GM18499 (cell line): ENCODE results near the gene ZNF526.

Experiments
- ATAC-seq: cut with Tn5 transposase; IDR thresholded peaks from one replicate; pipeline ENCODE4 v1.9.1; 2021; ENCODE audit warnings: moderate number of reproducible peaks; ENCODE audit not compliant: insufficient read depth, unreplicated experiment

The ZNF526 gene

DNA sequence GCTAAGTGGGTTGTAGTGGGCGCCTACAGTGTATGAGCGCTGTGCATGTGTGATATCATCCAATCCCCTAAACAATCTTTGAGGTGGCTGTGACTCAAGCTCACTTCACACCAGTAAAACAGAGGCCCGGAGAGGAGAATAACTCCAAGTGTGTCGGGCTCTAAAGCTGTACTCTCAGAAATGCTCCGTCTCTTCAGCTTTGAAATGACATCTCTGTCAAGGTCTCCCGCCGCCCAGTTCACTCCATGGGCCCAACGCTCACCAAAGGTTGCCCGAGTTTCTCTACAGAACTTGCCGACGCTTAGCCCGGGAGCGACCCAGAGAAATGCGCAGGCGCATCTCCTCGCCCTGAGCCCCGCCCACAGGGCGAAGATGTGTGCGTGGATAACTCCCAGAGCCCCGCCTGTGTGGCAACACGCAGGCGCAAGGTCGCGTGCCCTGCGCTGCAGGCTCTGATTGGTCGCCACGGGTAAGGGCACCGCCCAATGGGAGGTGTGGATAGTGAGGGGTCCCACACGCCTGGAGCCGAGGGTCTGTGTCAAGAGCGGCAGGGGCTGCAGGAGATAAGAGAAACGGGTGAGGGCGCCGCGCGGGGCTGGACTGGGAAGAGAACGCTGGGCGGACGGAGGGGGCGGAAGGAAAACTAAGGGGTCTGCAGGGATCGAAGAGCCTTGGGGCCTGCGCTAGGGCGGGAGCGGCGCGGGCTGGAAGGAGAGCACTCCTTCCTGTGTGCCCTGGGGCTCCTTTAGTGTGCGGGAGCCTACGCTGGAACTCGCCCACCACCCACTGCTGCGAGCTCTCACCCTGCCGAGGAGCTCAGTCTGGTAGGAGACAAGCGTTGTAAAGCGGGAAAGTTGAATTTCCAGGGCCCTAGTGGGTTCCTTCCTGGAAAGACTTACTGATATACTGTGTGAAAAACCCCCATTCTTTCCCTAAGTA is at the start of gene ZNF526:
TSS of gene ZNF526 (plus strand) at position 501 of the 939 bp plus-strand sequence. CDS start 4,092 bp downstream, outside the sequence.
- ATAC-seq, result no peak

GRCh38 chr19:42170715-42171114 is 49.4 kb upstream of the ZNF526 start:
- ATAC-seq, result no peak

DNA sequence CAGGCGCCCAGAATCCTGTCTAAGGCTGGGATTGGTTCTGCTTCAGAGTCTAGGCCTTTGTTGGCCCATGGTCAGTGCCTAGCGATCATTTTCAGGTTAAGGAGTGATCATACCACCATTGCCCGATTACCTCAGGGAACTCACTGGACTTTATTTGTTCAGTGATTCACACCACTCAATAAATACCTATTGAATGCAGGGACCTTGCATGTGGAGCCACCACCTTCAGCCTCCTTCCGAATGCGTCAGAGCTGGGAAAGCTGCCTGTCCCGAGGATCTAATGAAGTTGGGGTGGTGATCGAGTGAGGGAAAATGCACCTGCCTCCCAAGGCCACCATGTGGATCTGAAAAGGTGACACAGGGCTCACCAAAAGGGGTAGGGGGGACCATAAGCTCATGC is 47.9 kb upstream of the ZNF526 start:
- no peak for ATAC-seq

GRCh38 chr19:42173695-42174094 is 46.4 kb upstream of the ZNF526 start:
- no peak for ATAC-seq

GRCh38 chr19:42174188-42174587 is 45.9 kb upstream of the ZNF526 start:
- ATAC-seq, result no peak

DNA sequence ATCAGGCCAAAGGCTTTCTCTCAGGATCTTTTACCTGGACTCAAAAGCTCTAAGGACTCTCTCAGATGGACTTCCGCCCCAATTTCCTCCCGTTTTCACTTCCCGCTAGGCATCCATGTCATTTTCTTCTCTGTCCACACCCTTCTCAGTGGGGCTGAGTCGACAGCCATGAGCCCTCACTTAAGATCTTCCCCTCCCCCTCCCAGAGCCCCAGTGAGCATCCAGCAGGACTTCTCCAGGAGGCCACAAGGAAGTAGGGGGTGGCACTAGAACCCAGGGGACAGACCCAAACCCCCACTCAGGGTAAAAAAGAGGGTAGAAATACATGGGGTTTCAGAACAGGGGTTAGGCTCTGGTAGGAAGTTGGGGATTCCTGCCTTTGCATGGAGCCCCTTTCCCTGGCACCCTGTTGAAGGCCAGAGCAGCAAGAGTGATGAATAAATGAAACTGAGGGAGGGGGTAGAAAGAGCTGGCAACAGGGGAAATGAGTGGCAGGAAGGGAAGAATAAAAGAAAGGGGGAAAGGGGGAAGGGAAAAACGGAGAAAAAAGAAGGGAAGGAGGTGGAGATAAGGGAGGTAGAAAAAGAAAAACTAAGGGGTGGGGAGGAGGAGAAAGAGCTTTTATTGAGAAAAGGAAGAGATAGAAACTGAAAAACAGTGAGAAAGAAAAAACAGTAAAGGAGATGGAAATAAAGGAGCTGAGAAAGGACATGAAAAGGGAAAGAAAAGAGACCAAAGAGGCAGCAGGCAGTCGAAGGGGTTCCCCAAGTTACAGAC is 45.0 kb upstream of the ZNF526 start:
- ATAC-seq, result no peak

- ATAC-seq, result no peak
Observed at GRCh38 chr19:42175952-42176648, 44.0 kb upstream of the ZNF526 start.

GRCh38 chr19:42176649-42176989 is 43.5 kb upstream of the ZNF526 start:
- ATAC-seq, result no peak

DNA sequence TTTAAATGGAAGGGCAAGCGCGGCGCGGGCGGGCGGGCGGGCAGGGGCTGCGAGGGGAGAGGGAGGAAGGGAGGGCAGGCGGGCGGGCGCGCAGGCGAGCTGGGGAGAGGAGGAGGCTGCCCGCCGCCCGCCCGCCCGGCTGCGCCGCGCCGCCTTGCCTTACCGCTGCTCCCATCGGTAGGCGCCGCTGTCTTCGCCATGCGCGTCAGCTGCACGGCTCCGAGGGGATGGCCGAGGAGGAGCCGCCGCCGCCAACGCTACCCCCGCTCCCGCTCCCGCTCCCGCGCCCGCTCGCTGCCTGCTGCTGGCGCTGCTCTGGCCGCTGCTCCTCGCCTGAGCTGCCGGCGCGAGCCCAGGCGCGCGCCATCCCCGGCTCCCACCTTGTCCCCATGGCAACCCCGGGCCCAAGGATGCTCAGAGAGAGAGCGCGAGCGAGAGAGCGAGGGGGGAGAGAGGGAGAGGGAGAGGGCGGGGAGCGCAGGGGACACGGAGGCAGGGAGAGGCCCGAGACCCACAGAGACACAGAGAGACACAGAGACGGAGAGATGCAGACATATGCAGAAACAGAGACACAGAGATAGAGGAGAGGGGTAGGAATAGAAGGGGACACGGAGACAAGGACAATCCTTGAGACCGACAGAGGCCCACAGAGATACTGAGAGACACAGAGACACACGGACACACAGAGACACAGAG is 43.0 kb upstream of the ZNF526 start:
- no peak for ATAC-seq

GRCh38 chr19:42177686-42178019 is 42.5 kb upstream of the ZNF526 start:
- ATAC-seq, result no peak

GRCh38 chr19:42178791-42179674 is 41.1 kb upstream of the ZNF526 start:
- no peak for ATAC-seq

DNA sequence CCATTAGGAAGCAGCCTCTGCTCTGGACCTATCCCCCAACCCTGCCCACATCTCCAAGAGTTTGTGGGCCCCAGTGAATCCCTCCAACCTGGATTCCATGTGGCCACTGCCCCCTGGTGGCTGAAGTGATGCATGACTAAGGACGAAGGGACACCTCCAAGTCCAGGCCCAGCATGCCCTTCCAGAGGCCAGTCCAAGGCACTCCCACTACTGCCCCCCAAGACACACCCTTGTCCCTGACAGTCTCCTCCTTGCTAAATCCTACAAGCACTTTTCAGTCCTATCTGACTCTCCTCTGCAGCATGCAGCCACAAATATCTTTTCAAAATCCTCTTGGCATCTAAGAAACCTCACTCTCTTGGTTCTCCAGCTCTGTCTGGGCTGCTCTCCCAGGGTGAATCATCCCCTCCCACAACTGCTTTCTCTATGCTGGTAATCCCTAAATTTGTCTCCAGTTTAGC is 35.7 kb upstream of the ZNF526 start:
- no peak for ATAC-seq

GRCh38 chr19:42185277-42185676 is 34.8 kb upstream of the ZNF526 start:
- ATAC-seq, result no peak

- ATAC-seq, result no peak
Observed at GRCh38 chr19:42188665-42189064, 31.4 kb upstream of the ZNF526 start.

DNA sequence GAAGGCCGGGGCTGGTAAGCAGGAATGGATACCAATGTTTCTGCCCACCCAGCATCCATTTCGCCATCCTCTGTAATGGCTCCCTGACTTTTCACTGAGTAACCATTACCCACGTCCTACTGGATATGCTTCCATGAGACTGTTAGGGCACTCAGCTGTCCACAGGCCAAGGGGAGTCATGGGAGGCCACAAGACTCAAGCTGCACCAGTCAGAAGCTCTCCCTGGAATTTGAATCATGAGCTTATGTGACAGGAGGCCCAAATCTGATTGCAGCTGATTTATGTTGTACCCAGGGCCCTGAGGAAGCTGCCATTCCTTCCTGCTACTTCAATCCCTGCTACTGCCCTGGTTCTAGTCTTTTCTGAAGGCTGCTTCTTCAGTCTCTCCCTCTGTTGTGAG is 31.0 kb upstream of the ZNF526 start:
- no peak for ATAC-seq

DNA sequence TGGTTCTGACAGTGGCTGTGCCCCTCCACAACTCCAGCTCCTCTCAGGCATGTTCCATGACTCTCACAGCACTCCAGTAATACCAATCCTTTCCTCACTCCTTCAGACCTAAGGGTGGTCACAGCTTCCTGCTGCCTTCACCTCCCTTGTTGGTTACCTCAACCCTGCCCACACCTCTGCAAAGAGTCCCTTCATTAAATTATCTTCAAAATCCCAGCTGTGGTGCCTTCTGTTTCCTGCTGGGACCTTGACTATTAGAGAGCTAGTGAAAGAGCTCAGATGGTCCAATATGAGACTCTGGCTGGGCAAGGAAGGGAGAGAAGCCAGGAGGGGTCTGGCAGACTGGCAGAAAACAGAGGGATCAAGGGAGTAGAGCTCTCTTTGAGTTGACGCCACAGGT is 28.8 kb upstream of the ZNF526 start:
- ATAC-seq, result no peak

DNA sequence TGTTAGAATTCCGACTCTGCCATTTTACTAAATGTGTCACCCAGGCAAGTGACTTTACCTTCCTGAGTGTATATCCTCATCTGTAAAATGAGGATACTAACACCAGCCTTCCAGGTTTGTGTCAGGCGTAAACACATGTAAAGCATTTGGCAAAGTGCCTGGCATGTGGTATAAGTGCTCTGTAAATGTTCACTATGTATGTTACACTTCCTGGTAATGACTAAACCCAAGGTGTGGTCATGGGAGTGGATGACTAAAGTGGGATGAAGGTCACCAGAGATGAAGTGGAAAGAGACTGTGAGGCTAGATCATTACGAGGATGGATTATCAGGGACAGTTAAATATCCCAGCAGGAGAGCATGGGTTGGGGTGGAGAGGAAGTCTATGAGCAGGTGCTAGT is 28.3 kb upstream of the ZNF526 start:
- ATAC-seq, result no peak

DNA sequence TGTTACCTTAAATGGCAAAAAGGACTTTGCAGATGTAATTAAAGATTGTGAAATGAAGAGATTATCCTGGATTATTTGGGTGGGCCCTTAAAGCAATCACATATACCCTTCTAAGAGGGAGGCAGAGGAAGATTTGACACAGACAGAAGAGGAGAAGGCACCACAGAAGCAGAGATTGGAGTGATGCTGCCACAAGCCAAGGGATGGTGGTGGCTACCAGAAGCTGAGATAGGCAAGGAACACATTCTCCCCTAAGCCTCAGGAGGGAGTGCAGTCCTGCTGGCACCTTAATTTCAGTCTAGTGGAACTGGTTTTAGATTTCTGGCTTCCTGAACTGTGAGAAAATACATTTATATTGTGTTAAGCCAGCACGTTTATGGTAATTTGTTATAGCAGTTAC is 26.8 kb upstream of the ZNF526 start:
- ATAC-seq, result no peak

DNA sequence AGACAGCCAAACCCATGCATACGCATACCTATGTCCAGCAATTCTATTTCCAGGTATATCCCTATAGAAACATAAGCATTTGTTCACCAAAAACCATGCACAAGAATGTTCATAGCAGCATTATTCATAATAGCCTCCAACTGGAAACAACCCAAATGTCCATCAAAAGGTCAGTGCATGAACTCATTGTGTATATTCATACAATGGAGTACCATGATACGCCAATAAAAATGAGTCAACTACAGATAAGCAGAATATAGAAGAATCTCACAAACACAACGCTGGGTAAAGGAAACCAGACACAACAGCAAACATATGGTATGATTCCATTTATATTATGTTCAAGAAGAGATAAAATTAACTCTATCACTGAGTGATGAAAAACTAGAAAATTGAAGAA is 26.4 kb upstream of the ZNF526 start:
- ATAC-seq, result no peak
